Right lobe of liver (tissue), 6 donors: ENCODE measurements around the gene KRTAP4-7. TPM values are rescaled to one million over a fixed set of nuclear protein-coding genes. Genes with fewer than 3 reads are reported as not detected.
A peak's percentile ranks its signal among the peaks of the same experiment; 100 is the strongest.
"Not testable (repeated sequence)": the region's sequence is repeated elsewhere in the genome, so short reads cannot be mapped to it uniquely, and the experiment has no call there.

Experiments
- ATAC-seq, 4 donors: fragments of 200-7000 bp; cut with Tn5 transposase; one replicate each; pipeline ENCODE4 v1.9.1; 2020; ENCODE audit warnings: mild to moderate bottlenecking in 4 of 4, moderate library complexity in 4 of 4
- DNase-seq, 3 donors: peaks; one replicate each; pipeline ENCODE4 v3.0.0-alpha.2; 2020
- H3K27ac ChIP-seq, 3 donors: fragments of 200-600 bp; one replicate each; pipeline ENCODE4 v1.8.0; 2022
- H3K27me3 ChIP-seq, 2 donors: fragments of 200-600 bp; one replicate each; pipeline ENCODE4 v1.8.0; 2022
- H3K36me3 ChIP-seq, 4 donors: fragments of 200-600 bp; sonication (generic) in 1 of 4; one replicate each; pipeline versions ENCODE4 v1.5.1 to v1.8.0; 2017 to 2022; ENCODE audit warnings: control low read depth in 1 of 4
- H3K4me1 ChIP-seq, 4 donors: fragments of 200-600 bp; sonication (generic) in 1 of 4; one replicate each; pipeline versions ENCODE4 v1.5.1 to v1.8.0; 2017 to 2022; ENCODE audit warnings: control low read depth in 1 of 4
- H3K4me3 ChIP-seq, 3 donors: fragments of 200-600 bp; one replicate each; pipeline ENCODE4 v1.8.0; 2022
- H3K9me3 ChIP-seq, 4 donors: fragments of 200-600 bp; sonication (generic) in 1 of 4; one replicate each; pipeline versions ENCODE4 v1.5.1 to v1.8.0; 2017 to 2022; ENCODE audit warnings: control low read depth in 1 of 4
- POLR2A ChIP-seq: fragments of 450-650 bp; IDR thresholded peaks from one replicate; pipeline ENCODE4 v1.6.1; 2017; ENCODE audit warnings: antibody characterized with exemption, mild to moderate bottlenecking
- WGBS: methylation state at CpG from one replicate; pipeline ENCODE4 v1.1.6; 2018; ENCODE audit warnings: low coverage, low lambda C conversion rate; ENCODE audit not compliant: insufficient coverage; ENCODE audit errors: missing lambda C conversion rate; 5-methylcytosine and 5-hydroxymethylcytosine counted together
- intact Hi-C, 2 donors: fragments of 100-400 bp; cut with DNase I; formaldehyde crosslinking; loops; one replicate each; pipeline versions ENCODE4 v1.11.2 to v1.14.1; 2022
- total RNA-seq, 6 experiments: library from RNA; depleted of rRNA in 2 of 6; stranded (reverse); fragments of >200 nt in 2 of 6; fragmentation: NEBNext Ultra II Directional in 3 of 6; extraction: Animal tissue kit (Norgen Biotek cat#: 25700) in 3 of 6; gene quantifications; one replicate each; pipeline versions ENCODE4 v1.1.0 to v1.2.4, GENCODE V29; 2016 to 2023
- TF ChIP-seq, protein P1 (sequence below), 4 donors: fragments of 200-600 bp in 3 of 4; fragments of 450-650 bp in 1 of 4; IDR thresholded peaks; one replicate each; pipeline versions ENCODE4 v1.5.1 to v1.8.0; 2016 to 2022; ENCODE audit warnings: antibody characterized with exemption in 4 of 4, mild to moderate bottlenecking in 2 of 4
- donor health status: DM: no; HTN: yes; CAD: no.
- donor health status: DM: no; HTN: no; CAD: no.
- donor health status: DM: no; HTN: no; CAD: no.
- donor health status: DM: no; HTN: yes; CAD: no.
- donor health status: DM: no; HTN: yes; CAD: no.

Gene KRTAP4-7
- total RNA-seq, 6 experiments from 2014 or later: not detected

- 54% methylated on average over 4 of the region's 4 CpGs for WGBS
- DNase-seq: no peak
Measured at GRCh38 chr17:41063449-41063848, 20.5 kb upstream of the KRTAP4-7 start.

DNA sequence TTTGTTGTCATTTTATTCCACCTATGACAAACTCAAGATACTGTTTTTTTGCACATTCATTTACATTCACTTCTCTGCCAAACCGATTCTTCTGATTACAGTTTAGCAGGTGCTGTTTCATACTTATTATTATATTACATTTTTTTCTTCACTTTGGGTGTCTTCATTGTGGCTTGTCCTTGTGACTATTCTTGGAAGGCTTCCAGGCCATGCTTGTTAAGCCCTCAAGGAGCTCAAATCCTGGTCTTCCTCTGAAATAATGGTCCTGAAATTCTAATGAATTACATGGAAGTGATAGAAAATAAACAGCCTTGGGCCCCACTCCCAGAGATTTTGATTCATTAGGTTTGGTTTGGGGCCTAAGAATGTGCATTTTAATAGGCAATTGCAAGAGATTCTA, 19.6 kb upstream of the KRTAP4-7 start:
- Histone ChIP-seq H3K36me3 (no peaks in the 10 kb centered on the region), H3K4me1 (no peaks in the 10 kb centered on the region), H3K27ac (no peak overlapping the region), H3K9me3 (no peaks in the 10 kb centered on the region), H3K27me3 (peaks cover 0 to 5% of the 10 kb centered on the region in 2 donors), H3K4me3 (no peak overlapping the region)
- DNase-seq: no peak
- WGBS: 59% methylated on average over 1 of the region's 1 CpG
- intact Hi-C loops: no loop called here
- TF ChIP-seq, protein P1, sequence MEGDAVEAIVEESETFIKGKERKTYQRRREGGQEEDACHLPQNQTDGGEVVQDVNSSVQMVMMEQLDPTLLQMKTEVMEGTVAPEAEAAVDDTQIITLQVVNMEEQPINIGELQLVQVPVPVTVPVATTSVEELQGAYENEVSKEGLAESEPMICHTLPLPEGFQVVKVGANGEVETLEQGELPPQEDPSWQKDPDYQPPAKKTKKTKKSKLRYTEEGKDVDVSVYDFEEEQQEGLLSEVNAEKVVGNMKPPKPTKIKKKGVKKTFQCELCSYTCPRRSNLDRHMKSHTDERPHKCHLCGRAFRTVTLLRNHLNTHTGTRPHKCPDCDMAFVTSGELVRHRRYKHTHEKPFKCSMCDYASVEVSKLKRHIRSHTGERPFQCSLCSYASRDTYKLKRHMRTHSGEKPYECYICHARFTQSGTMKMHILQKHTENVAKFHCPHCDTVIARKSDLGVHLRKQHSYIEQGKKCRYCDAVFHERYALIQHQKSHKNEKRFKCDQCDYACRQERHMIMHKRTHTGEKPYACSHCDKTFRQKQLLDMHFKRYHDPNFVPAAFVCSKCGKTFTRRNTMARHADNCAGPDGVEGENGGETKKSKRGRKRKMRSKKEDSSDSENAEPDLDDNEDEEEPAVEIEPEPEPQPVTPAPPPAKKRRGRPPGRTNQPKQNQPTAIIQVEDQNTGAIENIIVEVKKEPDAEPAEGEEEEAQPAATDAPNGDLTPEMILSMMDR (IDR thresholded peaks at IDR 0.05): no peak
- TF ChIP-seq POLR2A: no peak
- no peak for ATAC-seq

More at GRCh38 chr17:41063449-41063848, 20.5 kb upstream of the KRTAP4-7 start:
- H3K4me3 ChIP-seq: no peak overlapping the region
- peaks cover 0 to 5% of the 10 kb centered on the region in 2 donors for H3K27me3 ChIP-seq
- no peak for ATAC-seq
- no peaks in the 10 kb centered on the region for H3K9me3 ChIP-seq
- no peak overlapping the region for H3K27ac ChIP-seq
- H3K36me3 ChIP-seq: no peaks in the 10 kb centered on the region
- intact Hi-C loops: no loop called here
- TF ChIP-seq POLR2A: no peak
- TF ChIP-seq, protein P1 (IDR thresholded peaks at IDR 0.05): no peak
- no peaks in the 10 kb centered on the region for H3K4me1 ChIP-seq

DNA sequence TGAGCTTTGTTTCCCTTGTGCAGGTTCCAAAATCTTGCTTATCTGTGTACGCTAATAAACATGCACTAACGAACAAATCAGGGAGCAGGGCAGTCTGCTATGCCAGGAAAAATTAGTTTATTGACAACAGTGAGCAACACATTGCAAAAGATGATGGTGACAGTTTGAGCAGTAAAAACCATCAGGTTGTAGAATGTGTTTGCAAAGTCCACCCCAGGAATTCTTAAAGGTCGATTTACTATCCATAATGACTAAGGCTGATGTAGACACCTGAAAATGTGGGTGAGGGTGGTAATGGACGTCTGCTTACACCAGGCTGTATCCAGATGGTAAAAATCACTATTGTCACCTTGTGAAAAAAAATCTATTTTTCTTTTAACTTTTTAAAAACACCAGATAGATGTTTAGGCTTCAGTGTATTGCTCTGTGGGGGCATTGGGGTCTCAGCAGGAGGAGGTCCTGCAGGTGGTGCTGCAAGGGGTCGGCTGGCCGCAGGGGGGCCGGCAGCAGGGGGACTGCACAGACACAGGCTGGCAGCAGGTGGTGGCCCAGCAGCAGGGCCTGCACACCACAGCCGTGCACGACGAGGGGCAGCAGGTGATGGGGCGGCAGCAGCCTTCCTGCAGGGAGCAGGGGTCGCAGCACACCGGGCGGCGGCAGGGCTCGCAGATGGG, 18.8 kb upstream of the KRTAP4-7 start:
- H3K36me3 ChIP-seq, H3K27ac ChIP-seq, H3K4me3 ChIP-seq, intact Hi-C loops, DNase-seq, H3K9me3 ChIP-seq, H3K4me1 ChIP-seq, H3K27me3 ChIP-seq: not testable (repeated sequence)
- ATAC-seq: peak in 1 of 4 donors; percentile 43
- whole genome bisulfite sequencing: 48% methylated on average over 7 of the region's 16 CpGs

GRCh38 chr17:41065829-41066624, 17.9 kb upstream of the KRTAP4-7 start, which contains the start of gene KRTAP2-4:
Gene KRTAP2-4 (minus strand): TSS chr17:41065879. CDS start chr17:41065845, 34 bp downstream.
- TF ChIP-seq, protein P1 (IDR thresholded peaks at IDR 0.05): no peak
- TF ChIP-seq POLR2A: no peak
- ATAC-seq: no peak

DNA sequence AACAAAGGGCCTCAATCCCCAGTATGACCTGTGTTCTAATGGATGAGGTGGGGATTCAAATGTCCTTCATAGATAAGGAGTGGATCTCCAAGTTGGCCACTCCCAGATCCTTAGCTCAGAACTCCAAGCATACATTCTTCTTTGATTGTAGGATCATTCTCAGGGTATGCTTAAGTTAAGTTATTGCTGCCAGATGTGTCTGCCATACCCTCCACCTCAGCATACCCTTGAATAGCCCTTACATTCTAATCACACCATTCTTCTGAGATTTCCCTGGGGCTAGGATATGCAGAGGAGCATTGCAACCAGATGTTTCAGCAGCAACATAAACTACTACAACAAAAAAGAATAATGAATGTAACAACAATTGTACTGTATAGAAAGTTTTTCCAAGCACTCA, 16.7 kb upstream of the KRTAP4-7 start:
- no peak for DNase-seq
- Histone ChIP-seq H3K36me3 (no peaks in the 10 kb centered on the region), H3K9me3 (no peaks in the 10 kb centered on the region), H3K4me1 (no peaks in the 10 kb centered on the region), H3K27ac (no peak overlapping the region), H3K27me3 (peaks cover 0 to 1% of the 10 kb centered on the region in 2 donors), H3K4me3 (no peak overlapping the region)
- ATAC-seq: no peak
- TF ChIP-seq, protein P1 (IDR thresholded peaks at IDR 0.05): no peak
- no peak for TF ChIP-seq POLR2A
- intact Hi-C loops: no loop called here

More at GRCh38 chr17:41065829-41066624, 17.9 kb upstream of the KRTAP4-7 start, which contains the start of gene KRTAP2-4:
- Histone ChIP-seq H3K4me3 (no peak within 1 kb of the TSS), H3K27ac (no peak within 1 kb of the TSS), H3K27me3 (peaks cover 0 to 5% of the 10 kb centered on the region in 2 donors), H3K4me1 (no peaks in the 10 kb centered on the region), H3K9me3 (no peaks in the 10 kb centered on the region), H3K36me3 (no peaks in the 10 kb centered on the region)
- intact Hi-C loops: no loop called here
- DNase-seq: no peak
- 74% methylated on average over 5 of the region's 6 CpGs for WGBS
